ENCODE data around the gene B4GALNT3.
"Not testable (repeated sequence)": the region's sequence is repeated elsewhere in the genome, so short reads cannot be mapped to it uniquely, and the experiment has no call there.

B4GALNT3 gene

DNA sequence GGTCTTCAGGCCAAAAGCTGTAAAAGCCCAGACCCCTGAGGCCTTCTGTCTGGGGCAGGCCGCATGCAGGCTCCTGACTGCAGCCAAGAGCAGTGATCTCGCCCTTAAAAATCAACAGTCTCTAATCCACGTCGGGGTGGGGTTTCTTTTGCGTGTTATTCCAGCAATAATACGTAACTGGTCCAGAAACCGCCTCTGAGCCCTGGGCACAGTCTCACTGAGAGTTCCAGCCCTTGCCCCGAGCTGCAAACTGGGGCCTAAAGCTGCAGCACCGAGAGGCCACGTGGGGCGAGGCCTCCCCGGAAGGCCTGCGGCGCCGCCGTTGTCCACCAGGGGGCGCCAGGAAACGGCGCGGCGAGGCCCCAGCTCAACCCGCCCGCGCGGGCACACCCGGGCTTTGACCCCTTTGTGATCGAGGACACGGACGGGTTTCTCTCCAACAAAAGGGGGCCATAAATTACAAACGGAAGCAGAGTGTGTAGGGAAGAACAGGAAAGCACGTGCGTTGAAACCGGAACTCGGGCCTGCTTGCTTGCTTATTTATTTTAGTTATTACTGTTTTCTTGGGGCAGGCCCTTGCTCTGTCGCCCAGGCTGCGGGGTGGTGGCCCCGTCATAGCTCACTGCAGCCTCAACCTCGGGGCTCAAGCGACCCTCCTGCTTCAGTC is 116.3 kb downstream of the B4GALNT3 start:
- H3K4me3 ChIP-seq (replicated peaks in 1 of 2; ENCODE audit: low read depth in 2 of 2, low read length in 2 of 2): no peak overlapping the region
- DNase-seq (ENCODE audit: low read depth in 2 of 2): peak; percentile 66 to 70
- TF ChIP-seq, protein P1, sequence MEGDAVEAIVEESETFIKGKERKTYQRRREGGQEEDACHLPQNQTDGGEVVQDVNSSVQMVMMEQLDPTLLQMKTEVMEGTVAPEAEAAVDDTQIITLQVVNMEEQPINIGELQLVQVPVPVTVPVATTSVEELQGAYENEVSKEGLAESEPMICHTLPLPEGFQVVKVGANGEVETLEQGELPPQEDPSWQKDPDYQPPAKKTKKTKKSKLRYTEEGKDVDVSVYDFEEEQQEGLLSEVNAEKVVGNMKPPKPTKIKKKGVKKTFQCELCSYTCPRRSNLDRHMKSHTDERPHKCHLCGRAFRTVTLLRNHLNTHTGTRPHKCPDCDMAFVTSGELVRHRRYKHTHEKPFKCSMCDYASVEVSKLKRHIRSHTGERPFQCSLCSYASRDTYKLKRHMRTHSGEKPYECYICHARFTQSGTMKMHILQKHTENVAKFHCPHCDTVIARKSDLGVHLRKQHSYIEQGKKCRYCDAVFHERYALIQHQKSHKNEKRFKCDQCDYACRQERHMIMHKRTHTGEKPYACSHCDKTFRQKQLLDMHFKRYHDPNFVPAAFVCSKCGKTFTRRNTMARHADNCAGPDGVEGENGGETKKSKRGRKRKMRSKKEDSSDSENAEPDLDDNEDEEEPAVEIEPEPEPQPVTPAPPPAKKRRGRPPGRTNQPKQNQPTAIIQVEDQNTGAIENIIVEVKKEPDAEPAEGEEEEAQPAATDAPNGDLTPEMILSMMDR (IDR thresholded peaks at IDR 0.05; ENCODE audit: low read depth, low read length): peak; percentile 69

GRCh38 chr12:576615-577110 is 116.9 kb downstream of the B4GALNT3 start:
- H3K4me3 ChIP-seq (replicated peaks in 1 of 2; ENCODE audit: low read depth in 2 of 2, low read length in 2 of 2): no peak overlapping the region
- no peak for DNase-seq (ENCODE audit: low read depth in 2 of 2)

GRCh38 chr12:577994-578747 is 118.4 kb downstream of the B4GALNT3 start:
- DNase-seq (ENCODE audit: low read depth in 2 of 2); H3K4me3 ChIP-seq (replicated peaks in 1 of 2; ENCODE audit: low read depth in 2 of 2, low read length in 2 of 2): not testable (repeated sequence)

More at GRCh38 chr12:576615-577110, 116.9 kb downstream of the B4GALNT3 start:
- TF ChIP-seq, protein P1 (IDR thresholded peaks at IDR 0.05; ENCODE audit: low read depth, low read length): no peak

- TF ChIP-seq, protein P1 (IDR thresholded peaks at IDR 0.05; ENCODE audit: low read depth, low read length): no peak
- no peak overlapping the region for H3K4me3 ChIP-seq (replicated peaks in 1 of 2; ENCODE audit: low read depth in 2 of 2, low read length in 2 of 2)
- DNase-seq (ENCODE audit: low read depth in 2 of 2): peak in 1 of 2 donors; percentile 15
These were observed 119.1 kb downstream of the B4GALNT3 start for GRCh38 chr12:578748-579419.

GRCh38 chr12:579420-580110 is 119.8 kb downstream of the B4GALNT3 start:
- no peak for DNase-seq (ENCODE audit: low read depth in 2 of 2)
- TF ChIP-seq, protein P1 (IDR thresholded peaks at IDR 0.05; ENCODE audit: low read depth, low read length): no peak

GRCh38 chr12:580813-581212 is 121.1 kb downstream of the B4GALNT3 start:
- TF ChIP-seq, protein P1 (IDR thresholded peaks at IDR 0.05; ENCODE audit: low read depth, low read length): no peak
- no peak overlapping the region for H3K4me3 ChIP-seq (replicated peaks in 1 of 2; ENCODE audit: low read depth in 2 of 2, low read length in 2 of 2)
- DNase-seq (ENCODE audit: low read depth in 2 of 2): no peak

More at GRCh38 chr12:579420-580110, 119.8 kb downstream of the B4GALNT3 start:
- H3K4me3 ChIP-seq (replicated peaks in 1 of 2; ENCODE audit: low read depth in 2 of 2, low read length in 2 of 2): no peak overlapping the region
